ENCODE measurements around the gene ELK3. TPM values are rescaled to one million over a fixed set of nuclear protein-coding genes. Genes with fewer than 3 reads are reported as not detected.

ELK3 gene
- total RNA-seq, 1 experiment from 2014 or later = 0.45 TPM

GRCh38 chr12:96195845-96196451, 1.8 kb downstream of the ELK3 start:
- Histone ChIP-seq H3K4me3 (ENCODE audit: low read depth, low read length) (no peak overlapping the region), H3K9me3 (no peaks in the 10 kb centered on the region), H3K36me3 (ENCODE audit: control insufficient read depth, insufficient read depth, low read length) (no peaks in the 10 kb centered on the region), H3K4me1 (no peaks in the 10 kb centered on the region; the same call in 1 of the 2 replicates), H3K27me3 (replicated peaks; ENCODE audit: control insufficient read depth, insufficient read depth, low read length) (peaks cover 2% of the 10 kb centered on the region; the same call in 1 of the 2 replicates)
- ChIA-PET CTCF (interaction anchor here (0.6 kb wide), 1 partner anchor 120 kb away, joined by 3 read pairs; no protein-coding TSS in a partner anchor), POLR2A (no interaction called here)
- H3K9me3 Mint-ChIP-seq (ENCODE audit: unreplicated experiment) = no peaks in the 10 kb centered on the region
- peaks cover 12% of the 10 kb centered on the region for H3K36me3 Mint-ChIP-seq (ENCODE audit: insufficient read depth, unreplicated experiment)
- H3K27ac Mint-ChIP-seq (ENCODE audit: unreplicated experiment) = no peak overlapping the region
- peaks cover 15% of the 10 kb centered on the region for H3K27me3 Mint-ChIP-seq (ENCODE audit: insufficient read depth, unreplicated experiment)
- peaks cover 6% of the 10 kb centered on the region for H3K4me1 Mint-ChIP-seq (ENCODE audit: low read depth, unreplicated experiment)
- peak overlapping the region; percentile 98 for H3K4me3 Mint-ChIP-seq (ENCODE audit: unreplicated experiment)
- no peak for TF ChIP-seq CTCF (IDR thresholded peaks at IDR 0.05; ENCODE audit: insufficient read depth in 1 of 2, low read depth in 1 of 2, low read length in 1 of 2, severe bottlenecking in 1 of 2, unreplicated experiment in 1 of 2)
- BruUV-seq (replicated peaks) = no TSS peak
- intact Hi-C loops (cut with micrococcal nuclease; ENCODE audit: unreplicated experiment) = loop anchor here (2.0 kb wide), 1 partner anchor 19 kb away; no protein-coding TSS in a partner anchor
- no peak for DNase-seq

GRCh38 chr12:96196781-96197180, 2.6 kb downstream of the ELK3 start:
- Histone ChIP-seq H3K4me3 (ENCODE audit: low read depth, low read length) (no peak overlapping the region), H3K27me3 (replicated peaks; ENCODE audit: control insufficient read depth, insufficient read depth, low read length) (peaks cover 2% of the 10 kb centered on the region; the same call in 1 of the 2 replicates), H3K36me3 (ENCODE audit: control insufficient read depth, insufficient read depth, low read length) (no peaks in the 10 kb centered on the region), H3K9me3 (no peaks in the 10 kb centered on the region), H3K4me1 (no peaks in the 10 kb centered on the region; the same call in 1 of the 2 replicates)
- H3K4me3 Mint-ChIP-seq (ENCODE audit: unreplicated experiment) = no peak overlapping the region
- ChIA-PET CTCF (interaction anchor here (0.6 kb wide), 1 partner anchor 1338 kb away, joined by 3 read pairs; no protein-coding TSS in a partner anchor), POLR2A (no interaction called here)
- no peak overlapping the region for H3K27ac Mint-ChIP-seq (ENCODE audit: unreplicated experiment)
- peaks cover 15% of the 10 kb centered on the region for H3K27me3 Mint-ChIP-seq (ENCODE audit: insufficient read depth, unreplicated experiment)
- peaks cover 12% of the 10 kb centered on the region for H3K36me3 Mint-ChIP-seq (ENCODE audit: insufficient read depth, unreplicated experiment)
- peaks cover 6% of the 10 kb centered on the region for H3K4me1 Mint-ChIP-seq (ENCODE audit: low read depth, unreplicated experiment)
- intact Hi-C loops (cut with micrococcal nuclease; ENCODE audit: unreplicated experiment) = no loop called here
- TF ChIP-seq CTCF (IDR thresholded peaks at IDR 0.05; ENCODE audit: insufficient read depth in 1 of 2, low read depth in 1 of 2, low read length in 1 of 2, severe bottlenecking in 1 of 2, unreplicated experiment in 1 of 2) = no peak
- BruUV-seq (replicated peaks) = no TSS peak
- no peak for DNase-seq
- H3K9me3 Mint-ChIP-seq (ENCODE audit: unreplicated experiment) = no peaks in the 10 kb centered on the region

GRCh38 chr12:96197503-96198272, 3.5 kb downstream of the ELK3 start:
- peaks cover 18% of the 10 kb centered on the region for H3K27me3 Mint-ChIP-seq (ENCODE audit: insufficient read depth, unreplicated experiment)
- DNase-seq = no peak
- no peaks in the 10 kb centered on the region; the same call in 1 of the 2 replicates for H3K4me1 ChIP-seq
- peaks cover 2% of the 10 kb centered on the region; the same call in 1 of the 2 replicates for H3K27me3 ChIP-seq (replicated peaks; ENCODE audit: control insufficient read depth, insufficient read depth, low read length)
- no peak overlapping the region for H3K4me3 ChIP-seq (ENCODE audit: low read depth, low read length)
- no peaks in the 10 kb centered on the region for H3K36me3 ChIP-seq (ENCODE audit: control insufficient read depth, insufficient read depth, low read length)
- TF ChIP-seq CTCF (IDR thresholded peaks at IDR 0.05; ENCODE audit: insufficient read depth in 1 of 2, low read depth in 1 of 2, low read length in 1 of 2, severe bottlenecking in 1 of 2, unreplicated experiment in 1 of 2) = no peak
- intact Hi-C loops (cut with micrococcal nuclease; ENCODE audit: unreplicated experiment) = no loop called here
- H3K9me3 Mint-ChIP-seq (ENCODE audit: unreplicated experiment) = no peaks in the 10 kb centered on the region
- ChIA-PET CTCF (interaction anchor here (0.6 kb wide), 1 partner anchor 1339 kb away, joined by 3 read pairs; no protein-coding TSS in a partner anchor), POLR2A (no interaction called here)
- no peaks in the 10 kb centered on the region for H3K9me3 ChIP-seq
- no peak overlapping the region for H3K27ac Mint-ChIP-seq (ENCODE audit: unreplicated experiment)
- peaks cover 6% of the 10 kb centered on the region for H3K4me1 Mint-ChIP-seq (ENCODE audit: low read depth, unreplicated experiment)
- no peak overlapping the region for H3K4me3 Mint-ChIP-seq (ENCODE audit: unreplicated experiment)
- peaks cover 12% of the 10 kb centered on the region for H3K36me3 Mint-ChIP-seq (ENCODE audit: insufficient read depth, unreplicated experiment)
- BruUV-seq (replicated peaks) = no TSS peak

Data from Caco-2 (cell line).